ENCODE data around the gene EDARADD. TPM values are rescaled to one million over a fixed set of nuclear protein-coding genes. Genes with fewer than 3 reads are reported as not detected.

EDARADD gene
- total and polyA plus RNA-seq, 2 of the 13 experiments (the other 11 are each of a cell fraction or from before 2014, with no cell fraction given) = 0.03 TPM; not detected in 1

DNA sequence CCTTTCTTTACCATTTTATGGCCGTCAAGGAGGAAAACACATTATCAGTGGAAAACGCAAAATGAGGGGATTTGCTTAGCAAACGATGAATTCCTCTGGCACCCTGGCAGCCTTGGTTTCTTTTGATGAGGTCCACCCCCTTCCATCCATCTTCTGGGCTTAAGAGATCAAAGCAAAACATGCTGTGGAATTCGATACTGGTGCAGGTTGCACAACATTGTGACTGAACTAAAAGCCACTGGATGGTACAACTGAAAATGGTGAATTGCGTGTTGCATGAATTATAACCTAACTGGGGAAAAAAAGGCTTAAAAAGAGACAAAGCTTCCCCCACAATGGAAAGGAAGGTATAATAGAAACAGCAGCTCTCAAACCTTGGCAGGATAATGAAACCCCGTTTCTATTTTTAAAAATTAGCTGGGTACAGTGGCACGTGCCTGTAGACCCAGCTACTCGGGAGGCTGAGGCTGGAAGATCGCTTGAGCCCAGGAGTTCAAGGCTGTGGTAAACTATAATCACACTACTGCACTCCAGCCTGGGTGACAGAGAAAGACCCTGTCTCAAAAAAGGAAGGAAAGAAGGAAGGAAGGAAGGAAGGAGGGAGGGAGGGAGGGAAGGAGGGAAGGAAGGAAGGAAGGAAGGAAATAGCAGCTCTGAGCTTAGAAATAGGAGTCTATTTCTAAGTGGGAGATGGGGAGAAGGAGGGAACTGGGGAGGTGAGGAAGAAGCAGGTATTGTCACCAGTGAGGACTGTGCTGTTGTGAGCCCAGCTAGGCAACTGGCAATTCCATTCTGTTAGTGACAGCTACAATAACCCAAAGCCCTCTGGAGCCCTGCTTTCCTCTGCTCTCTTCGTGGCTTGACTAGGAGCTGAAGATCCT, 100.7 kb downstream of the EDARADD start (continued):
- TF ChIP-seq PRPF4 (IDR thresholded peaks at IDR 0.05; ENCODE audit: low read depth, low read length, poor library complexity, severe bottlenecking) (no peak), FOXK1 (CRISPR knock-in tag; IDR thresholded peaks at IDR 0.05; ENCODE audit: borderline replicate concordance, low read depth) (peak; percentile 83), ZNF564 (CRISPR knock-in tag; IDR thresholded peaks at IDR 0.05) (no peak; the same call in 1 of the 2 replicates), ELF4 (CRISPR knock-in tag; IDR thresholded peaks at IDR 0.05; ENCODE audit: borderline replicate concordance) (no peak), MIER2 (CRISPR knock-in tag; IDR thresholded peaks at IDR 0.05) (no peak), TBX2 (CRISPR knock-in tag; IDR thresholded peaks at IDR 0.05; ENCODE audit: borderline replicate concordance) (peak; percentile 85), ZNF280D (CRISPR knock-in tag; IDR thresholded peaks at IDR 0.05) (no peak), TFDP2 (CRISPR knock-in tag; IDR thresholded peaks at IDR 0.05) (no peak), ZNF652 (CRISPR knock-in tag; IDR thresholded peaks at IDR 0.05; ENCODE audit: borderline replicate concordance, low read depth) (no peak), ZNF274 (CRISPR knock-in tag; IDR thresholded peaks at IDR 0.05) (no peak)
- TF ChIP-seq, protein P1, sequence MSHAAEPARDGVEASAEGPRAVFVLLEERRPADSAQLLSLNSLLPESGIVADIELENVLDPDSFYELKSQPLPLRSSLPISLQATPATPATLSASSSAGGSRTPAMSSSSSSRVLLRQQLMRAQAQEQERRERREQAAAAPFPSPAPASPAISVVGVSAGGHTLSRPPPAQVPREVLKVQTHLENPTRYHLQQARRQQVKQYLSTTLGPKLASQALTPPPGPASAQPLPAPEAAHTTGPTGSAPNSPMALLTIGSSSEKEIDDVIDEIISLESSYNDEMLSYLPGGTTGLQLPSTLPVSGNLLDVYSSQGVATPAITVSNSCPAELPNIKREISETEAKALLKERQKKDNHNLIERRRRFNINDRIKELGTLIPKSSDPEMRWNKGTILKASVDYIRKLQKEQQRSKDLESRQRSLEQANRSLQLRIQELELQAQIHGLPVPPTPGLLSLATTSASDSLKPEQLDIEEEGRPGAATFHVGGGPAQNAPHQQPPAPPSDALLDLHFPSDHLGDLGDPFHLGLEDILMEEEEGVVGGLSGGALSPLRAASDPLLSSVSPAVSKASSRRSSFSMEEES (CRISPR knock-in tag; IDR thresholded peaks at IDR 0.05) = peak; percentile 57
- TF ChIP-seq, protein P2, sequence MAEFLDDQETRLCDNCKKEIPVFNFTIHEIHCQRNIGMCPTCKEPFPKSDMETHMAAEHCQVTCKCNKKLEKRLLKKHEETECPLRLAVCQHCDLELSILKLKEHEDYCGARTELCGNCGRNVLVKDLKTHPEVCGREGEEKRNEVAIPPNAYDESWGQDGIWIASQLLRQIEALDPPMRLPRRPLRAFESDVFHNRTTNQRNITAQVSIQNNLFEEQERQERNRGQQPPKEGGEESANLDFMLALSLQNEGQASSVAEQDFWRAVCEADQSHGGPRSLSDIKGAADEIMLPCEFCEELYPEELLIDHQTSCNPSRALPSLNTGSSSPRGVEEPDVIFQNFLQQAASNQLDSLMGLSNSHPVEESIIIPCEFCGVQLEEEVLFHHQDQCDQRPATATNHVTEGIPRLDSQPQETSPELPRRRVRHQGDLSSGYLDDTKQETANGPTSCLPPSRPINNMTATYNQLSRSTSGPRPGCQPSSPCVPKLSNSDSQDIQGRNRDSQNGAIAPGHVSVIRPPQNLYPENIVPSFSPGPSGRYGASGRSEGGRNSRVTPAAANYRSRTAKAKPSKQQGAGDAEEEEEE (CRISPR knock-in tag; IDR thresholded peaks at IDR 0.05; ENCODE audit: borderline replicate concordance) = no peak

All from HepG2 (cell line).